ENCODE measurements around the gene TTC34. TPM values are rescaled to one million over a fixed set of nuclear protein-coding genes. Genes with fewer than 3 reads are reported as not detected.
A peak's percentile ranks its signal among the peaks of the same experiment; 100 is the strongest.
"Not testable (repeated sequence)": the region's sequence is repeated elsewhere in the genome, so short reads cannot be mapped to it uniquely, and the experiment has no call there.

TTC34 gene
- polyA plus RNA-seq, 12 donors = 0.08 to 0.94 (median 0.27) TPM; not detected in 2

- DNase-seq = no peak
Measured at GRCh38 chr1:2799811-2800663, 1.5 kb downstream of the TTC34 start.

- DNase-seq = not testable (repeated sequence)
Measured at GRCh38 chr1:2798958-2799357, 2.5 kb downstream of the TTC34 start.

- DNase-seq = no peak
Measured at GRCh38 chr1:2797741-2798016, 3.8 kb downstream of the TTC34 start.

GRCh38 chr1:2796890-2797740 is 4.4 kb downstream of the TTC34 start:
- no peak for DNase-seq

- DNase-seq = no peak
Measured at GRCh38 chr1:2795926-2796325, 5.6 kb downstream of the TTC34 start.

- DNase-seq = no peak
Measured at GRCh38 chr1:2791027-2791760, 10.3 kb downstream of the TTC34 start.

- no peak for DNase-seq
Measured at GRCh38 chr1:2789986-2790581, 11.4 kb downstream of the TTC34 start.

GRCh38 chr1:2789164-2789985 is 12.1 kb downstream of the TTC34 start:
- no peak for DNase-seq

GRCh38 chr1:2788506-2789163 is 12.9 kb downstream of the TTC34 start:
- DNase-seq = no peak

GRCh38 chr1:2787163-2787911 is 14.2 kb downstream of the TTC34 start:
- DNase-seq = no peak

- DNase-seq = peak; percentile 31
Measured at GRCh38 chr1:2786329-2787162, 14.9 kb downstream of the TTC34 start.

- DNase-seq = no peak
Measured at GRCh38 chr1:2785631-2786328, 15.7 kb downstream of the TTC34 start.

GRCh38 chr1:2784854-2785630 is 16.5 kb downstream of the TTC34 start:
- no peak for DNase-seq

- DNase-seq = no peak
Measured at GRCh38 chr1:2783435-2784397, 17.8 kb downstream of the TTC34 start.

GRCh38 chr1:2783069-2783434 is 18.4 kb downstream of the TTC34 start:
- DNase-seq = no peak

GRCh38 chr1:2781627-2782026 is 19.9 kb downstream of the TTC34 start:
- no peak for DNase-seq

Data from muscle of arm (tissue), 12 donors.